ENCODE measurements around the gene CFAP61.

GRCh38 chr20:20241976-20242375 is 189.6 kb downstream of the CFAP61 start:
- TF ChIP-seq REST (tag by site-specific recombination; IDR thresholded peaks at IDR 0.05): no peak
- no peak for TF ChIP-seq CTCF (tag by site-specific recombination; IDR thresholded peaks at IDR 0.05)
- no peak for TF ChIP-seq ZNF354C (tag by site-specific recombination; IDR thresholded peaks at IDR 0.05; ENCODE audit: borderline replicate concordance, low read depth)
- TF ChIP-seq ZNF426 (tag by site-specific recombination; IDR thresholded peaks at IDR 0.05): no peak
- no peak for TF ChIP-seq TCF7L2 (IDR thresholded peaks at IDR 0.05; ENCODE audit: borderline replicate concordance, low read depth, low read length)
- no peak for TF ChIP-seq ZBTB7A (tag by site-specific recombination; IDR thresholded peaks at IDR 0.05; ENCODE audit: low read depth)
- TF ChIP-seq ZNF510 (tag by site-specific recombination; IDR thresholded peaks at IDR 0.05; ENCODE audit: insufficient replicate concordance): no peak
- TF ChIP-seq ZBTB48 (tag by site-specific recombination; IDR thresholded peaks at IDR 0.05): no peak
- no peak for TF ChIP-seq ZNF660 (tag by site-specific recombination; IDR thresholded peaks at IDR 0.05)
- no peak for TF ChIP-seq ZNF184 (tag by site-specific recombination; IDR thresholded peaks at IDR 0.05)
- no peak for TF ChIP-seq ZBTB11 (tag by site-specific recombination; conservative IDR thresholded peaks at IDR 0.05; ENCODE audit: low read depth)
- no peak for TF ChIP-seq ZSCAN30 (tag by site-specific recombination; IDR thresholded peaks at IDR 0.05)
- TF ChIP-seq YY1 (tag by site-specific recombination; IDR thresholded peaks at IDR 0.05): no peak
